Loucy (cell line): ENCODE measurements around the gene CENPX.
A peak's percentile ranks its signal among the peaks of the same experiment; 100 is the strongest.
"Not testable (repeated sequence)": the region's sequence is repeated elsewhere in the genome, so short reads cannot be mapped to it uniquely, and the experiment has no call there.

Experiments
- H2AFZ ChIP-seq: fragments of 200-600 bp; sonication (generic); 2 replicates; pipeline ENCODE4 v1.6.0; 2016; ENCODE audit warnings: antibody characterized with exemption, mild to moderate bottlenecking, low read length, moderate library complexity
- H3F3A ChIP-seq: fragments of 200-600 bp; 2 replicates; pipeline ENCODE4 v1.6.0; 2016; ENCODE audit warnings: antibody characterized with exemption, low read depth, mild to moderate bottlenecking
- H3K27me3 ChIP-seq: fragments of 200-600 bp; sonication (generic); 2 replicates; pipeline ENCODE4 v1.6.1; 2014; ENCODE audit warnings: low read length, mild to moderate bottlenecking; ENCODE audit not compliant: insufficient read depth, poor library complexity, severe bottlenecking
- H3K36me3 ChIP-seq: fragments of 200-600 bp; sonication (generic); 2 replicates; pipeline ENCODE4 v1.6.1; 2016; ENCODE audit warnings: low read length; ENCODE audit not compliant: insufficient read depth
- H3K4me1 ChIP-seq: fragments of 200-600 bp; sonication (generic); 2 replicates; pipeline ENCODE4 v1.5.1; 2014; ENCODE audit warnings: low read length, mild to moderate bottlenecking; ENCODE audit not compliant: insufficient read depth, poor library complexity, severe bottlenecking
- H3K4me2 ChIP-seq: fragments of 200-600 bp; sonication (generic); 2 replicates; pipeline ENCODE4 v1.6.0; 2014; ENCODE audit warnings: antibody characterized with exemption, low read length, low read depth, mild to moderate bottlenecking; ENCODE audit not compliant: poor library complexity, severe bottlenecking
- H3K4me3 ChIP-seq: fragments of 200-600 bp; sonication (generic); 2 replicates; pipeline ENCODE4 v1.5.1; 2014; ENCODE audit warnings: low read length, mild to moderate bottlenecking, mixed read lengths; ENCODE audit not compliant: poor library complexity, severe bottlenecking
- H3K79me2 ChIP-seq: fragments of 200-600 bp; sonication (generic); 2 replicates; pipeline ENCODE4 v1.6.1; 2014; ENCODE audit warnings: low read length; ENCODE audit not compliant: insufficient read depth
- H3K9ac ChIP-seq: fragments of 200-600 bp; sonication (generic); 2 replicates; pipeline ENCODE4 v1.6.0; 2014; ENCODE audit warnings: mild to moderate bottlenecking, low read depth, low read length, moderate library complexity; ENCODE audit not compliant: poor library complexity, severe bottlenecking
- H3K9me2 ChIP-seq: fragments of 200-600 bp; sonication (generic); replicated peaks from 2 replicates; pipeline ENCODE4 v1.6.1; 2016; ENCODE audit warnings: low read depth, low read length, mixed read lengths
- H3K9me3 ChIP-seq: fragments of 200-600 bp; sonication (generic); 2 replicates; pipeline ENCODE4 v1.6.1; 2014; ENCODE audit warnings: mild to moderate bottlenecking, antibody characterized with exemption, low read length, low read depth; ENCODE audit not compliant: insufficient read depth
- H4K20me1 ChIP-seq: fragments of 200-600 bp; sonication (generic); 2 replicates; pipeline ENCODE4 v1.6.0; 2014; ENCODE audit warnings: antibody characterized with exemption, low read length, mild to moderate bottlenecking; ENCODE audit not compliant: insufficient read depth, poor library complexity, severe bottlenecking
- EZH2phosphoT487 ChIP-seq: fragments of 200-600 bp; IDR thresholded peaks from 2 replicates; pipeline ENCODE4 v1.6.1; 2018; ENCODE audit warnings: antibody characterized with exemption, mild to moderate bottlenecking, moderate library complexity, borderline replicate concordance
- TF ChIP-seq, protein P1 (sequence below): fragments of 200-600 bp; sonication (generic); conservative IDR thresholded peaks from 2 replicates; pipeline ENCODE4 v1.5.1; 2014; ENCODE audit warnings: mild to moderate bottlenecking, antibody characterized with exemption, low read length

The CENPX gene

DNA sequence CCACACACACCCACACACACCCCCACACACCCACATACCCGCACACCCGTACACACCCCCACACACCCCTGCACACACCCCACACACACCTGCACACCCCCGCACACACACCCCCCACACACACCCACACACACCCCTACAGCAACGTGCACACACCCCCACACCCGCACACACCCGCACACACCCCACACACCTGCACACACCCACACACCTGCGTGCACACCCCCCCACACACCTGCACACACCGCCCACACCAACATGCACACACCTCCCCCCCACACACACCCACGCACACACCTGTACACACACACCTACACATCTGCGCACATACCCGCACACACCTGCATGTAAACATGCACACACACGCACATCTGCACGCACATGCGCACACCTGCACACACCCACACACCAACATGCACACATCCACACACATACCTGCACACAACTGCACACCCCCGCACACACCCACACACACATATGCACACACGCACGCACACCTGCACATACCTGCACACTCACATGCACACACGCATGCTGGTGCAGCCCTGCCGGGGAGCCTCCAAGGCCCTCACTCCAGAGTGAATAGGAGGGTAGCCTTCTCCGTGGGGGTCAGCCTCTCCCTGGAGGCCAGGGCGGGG is 37.8 kb downstream of the CENPX start:
- Histone ChIP-seq H3K79me2 (no peaks in the 10 kb centered on the region), H3K9me2 (no peaks in the 10 kb centered on the region), H2AFZ (no peak overlapping the region), H3K4me3 (no peak overlapping the region), H3K27me3 (no peaks in the 10 kb centered on the region), H4K20me1 (peaks cover under 1% of the 10 kb centered on the region), H3K9ac (no peak overlapping the region), H3K4me2 (no peak overlapping the region), H3K36me3 (peaks cover 7% of the 10 kb centered on the region; the same call in 1 of the 2 replicates), H3K4me1 (peaks cover 19% of the 10 kb centered on the region), H3K9me3 (no peaks in the 10 kb centered on the region), H3F3A (no peaks in the 10 kb centered on the region)
- no peak for TF ChIP-seq EZH2phosphoT487
- TF ChIP-seq, protein P1, sequence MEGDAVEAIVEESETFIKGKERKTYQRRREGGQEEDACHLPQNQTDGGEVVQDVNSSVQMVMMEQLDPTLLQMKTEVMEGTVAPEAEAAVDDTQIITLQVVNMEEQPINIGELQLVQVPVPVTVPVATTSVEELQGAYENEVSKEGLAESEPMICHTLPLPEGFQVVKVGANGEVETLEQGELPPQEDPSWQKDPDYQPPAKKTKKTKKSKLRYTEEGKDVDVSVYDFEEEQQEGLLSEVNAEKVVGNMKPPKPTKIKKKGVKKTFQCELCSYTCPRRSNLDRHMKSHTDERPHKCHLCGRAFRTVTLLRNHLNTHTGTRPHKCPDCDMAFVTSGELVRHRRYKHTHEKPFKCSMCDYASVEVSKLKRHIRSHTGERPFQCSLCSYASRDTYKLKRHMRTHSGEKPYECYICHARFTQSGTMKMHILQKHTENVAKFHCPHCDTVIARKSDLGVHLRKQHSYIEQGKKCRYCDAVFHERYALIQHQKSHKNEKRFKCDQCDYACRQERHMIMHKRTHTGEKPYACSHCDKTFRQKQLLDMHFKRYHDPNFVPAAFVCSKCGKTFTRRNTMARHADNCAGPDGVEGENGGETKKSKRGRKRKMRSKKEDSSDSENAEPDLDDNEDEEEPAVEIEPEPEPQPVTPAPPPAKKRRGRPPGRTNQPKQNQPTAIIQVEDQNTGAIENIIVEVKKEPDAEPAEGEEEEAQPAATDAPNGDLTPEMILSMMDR: no peak

DNA sequence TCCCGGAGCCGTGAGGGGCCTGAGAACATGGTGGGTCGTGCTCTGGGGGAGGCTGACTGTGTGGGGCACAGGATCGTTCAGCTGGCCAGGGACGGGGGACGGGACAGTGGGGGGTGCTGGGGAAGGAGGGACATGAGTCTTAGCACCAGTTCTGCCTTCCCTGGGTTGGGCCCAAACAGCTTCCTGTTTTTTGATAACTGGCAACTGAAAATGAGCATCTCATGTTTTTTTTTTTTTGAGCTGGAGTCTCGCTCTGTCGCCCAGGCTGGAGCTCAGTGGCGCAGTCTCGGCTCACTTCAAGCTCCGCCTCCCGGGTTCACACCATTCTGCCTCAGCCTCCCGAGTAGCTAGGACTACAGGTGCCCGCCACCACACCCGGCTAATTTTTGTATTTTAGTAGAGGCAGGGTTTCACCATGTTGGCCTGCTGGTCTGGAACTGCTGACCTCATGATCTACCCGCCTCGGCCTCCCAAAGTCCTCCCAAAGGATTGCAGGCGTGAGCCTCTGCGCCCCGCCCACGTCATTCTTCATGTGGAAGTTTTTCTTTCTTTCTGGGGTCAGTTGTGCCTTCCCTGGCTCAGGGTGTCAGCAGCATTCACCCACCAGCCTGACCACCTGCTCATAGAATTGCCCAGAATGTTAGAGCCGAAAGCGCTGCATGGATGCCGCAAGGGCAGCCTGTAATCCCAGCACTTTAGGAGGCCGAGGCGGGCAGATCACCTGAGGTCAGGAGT is 38.9 kb downstream of the CENPX start:
- Histone ChIP-seq H3K36me3 (peaks cover 7% of the 10 kb centered on the region; the same call in 1 of the 2 replicates), H3K27me3 (no peaks in the 10 kb centered on the region), H3F3A (no peaks in the 10 kb centered on the region), H3K4me1 (peaks cover 28% of the 10 kb centered on the region), H3K9ac (no peak overlapping the region), H3K4me3 (no peak overlapping the region), H4K20me1 (peaks cover 7% of the 10 kb centered on the region), H3K9me2 (no peaks in the 10 kb centered on the region), H2AFZ (no peak overlapping the region), H3K9me3 (no peaks in the 10 kb centered on the region), H3K79me2 (peaks cover 4% of the 10 kb centered on the region; the same call in 1 of the 2 replicates), H3K4me2 (no peak overlapping the region)
- TF ChIP-seq EZH2phosphoT487: no peak
- TF ChIP-seq, protein P1: no peak

DNA sequence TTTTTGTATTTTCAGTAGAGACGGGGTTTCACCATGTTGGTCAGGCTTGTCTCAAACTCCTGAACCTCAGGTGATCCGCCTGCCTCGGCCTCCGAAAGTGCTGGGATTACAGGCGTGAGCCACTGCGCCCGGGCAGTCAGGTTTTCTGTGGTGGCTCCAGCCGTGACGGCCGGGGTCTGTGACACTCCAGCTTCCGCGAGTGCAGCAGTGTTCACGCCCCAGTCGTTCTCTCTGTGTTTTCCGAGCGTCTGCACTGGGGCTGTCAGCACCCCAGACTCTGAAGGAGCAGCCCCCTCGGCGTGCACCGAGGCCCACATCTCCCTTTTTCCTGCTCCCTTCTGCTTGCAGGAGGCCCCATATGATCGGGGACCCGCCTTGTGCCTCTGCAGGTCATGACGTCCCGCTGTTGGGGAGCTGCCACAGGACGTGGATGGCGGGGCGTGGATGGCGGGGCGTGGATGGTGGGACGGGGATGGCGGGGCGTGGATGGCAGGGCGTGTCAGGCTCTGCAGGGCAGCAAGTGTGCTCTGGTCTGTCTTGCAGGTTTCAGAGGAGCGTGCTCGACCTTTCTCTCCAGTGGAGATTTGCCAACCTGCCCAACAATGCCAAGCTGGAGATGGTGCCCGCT is 39.6 kb downstream of the CENPX start:
- no peaks in the 10 kb centered on the region for H3K27me3 ChIP-seq
- no peaks in the 10 kb centered on the region for H3K9me3 ChIP-seq
- TF ChIP-seq, protein P1: no peak
- no peak for TF ChIP-seq EZH2phosphoT487
- H3K9me2 ChIP-seq: no peaks in the 10 kb centered on the region
- H3K4me3 ChIP-seq: no peak overlapping the region
- H4K20me1 ChIP-seq: peaks cover 10% of the 10 kb centered on the region
- H3K4me2 ChIP-seq: no peak overlapping the region
- H3F3A ChIP-seq: no peaks in the 10 kb centered on the region
- H3K4me1 ChIP-seq: peaks cover 34% of the 10 kb centered on the region
- peaks cover 8% of the 10 kb centered on the region; the same call in 1 of the 2 replicates for H3K79me2 ChIP-seq
- no peak overlapping the region for H2AFZ ChIP-seq
- peaks cover 7% of the 10 kb centered on the region; the same call in 1 of the 2 replicates for H3K36me3 ChIP-seq
- no peak overlapping the region for H3K9ac ChIP-seq

DNA sequence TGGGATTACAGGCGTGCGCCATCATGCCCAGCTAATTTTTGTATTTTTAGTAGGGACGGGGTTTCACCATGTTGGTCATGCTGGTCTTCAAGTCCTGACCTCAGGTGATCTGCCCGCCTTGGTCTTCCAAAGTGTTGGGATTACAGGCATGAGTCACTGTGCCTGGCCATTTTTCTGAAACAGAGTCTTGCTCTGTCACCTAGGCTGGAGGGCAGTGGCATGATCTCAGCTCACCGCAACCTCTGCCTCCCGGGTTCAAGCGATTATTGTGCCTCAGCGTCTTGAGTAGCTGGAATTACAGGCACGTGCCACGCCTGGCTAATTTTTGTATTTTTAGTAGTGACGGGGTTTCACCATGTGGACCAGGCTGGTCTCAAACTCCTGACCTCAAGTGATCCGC is 41.2 kb downstream of the CENPX start:
- H3K4me3 ChIP-seq, H3K79me2 ChIP-seq, H3K27me3 ChIP-seq, H3K9me2 ChIP-seq, H3K36me3 ChIP-seq, H2AFZ ChIP-seq, H3K9me3 ChIP-seq, H3F3A ChIP-seq, H4K20me1 ChIP-seq: not testable (repeated sequence)
- Histone ChIP-seq H3K9ac (peak overlapping the region; percentile 35), H3K4me1 (peaks cover 40% of the 10 kb centered on the region), H3K4me2 (peak overlapping the region; percentile 23)
